HL-60/S4 treated with phorbol 12-myristate 13-acetate at 8.2 ng/mL for 4 days and 3 days (cell line): ENCODE data around the gene DUS3L.

Experiments
- in situ Hi-C: fragments of 300-500 bp; cut with MboI; formaldehyde crosslinking; loops from 2 replicates; pipeline ENCODE4 v1.15.0; 2022; ENCODE audit warnings: low sequenced_read_pairs

DUS3L gene

GRCh38 chr19:5822181-5822844 is 31.4 kb upstream of the DUS3L start:
- in situ Hi-C loops: no loop called here

GRCh38 chr19:5821521-5822180 is 30.7 kb upstream of the DUS3L start:
- in situ Hi-C loops: no loop called here

- in situ Hi-C loops: no loop called here
Observed at GRCh38 chr19:5820785-5821184, 29.8 kb upstream of the DUS3L start.

DNA sequence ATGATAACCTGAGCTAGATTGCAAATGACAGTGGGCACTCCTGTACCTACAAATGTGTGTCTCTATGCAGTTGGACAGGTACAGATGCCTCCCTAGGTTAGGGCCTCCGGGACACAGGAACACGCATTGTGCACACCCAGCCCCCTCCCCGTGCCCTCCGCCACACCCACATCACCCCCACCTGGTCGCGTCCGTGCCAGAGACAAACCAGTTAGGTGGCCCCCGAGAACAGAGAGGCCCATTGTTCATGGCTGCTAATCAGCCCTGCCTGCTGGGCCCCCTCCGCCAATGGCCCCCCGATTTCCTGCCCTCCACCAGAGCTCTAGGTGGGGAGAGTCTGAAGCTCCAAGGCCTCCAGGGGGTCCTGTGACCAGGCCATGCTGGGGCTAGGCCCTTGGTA is 27.6 kb upstream of the DUS3L start:
- in situ Hi-C loops: no loop called here

DNA sequence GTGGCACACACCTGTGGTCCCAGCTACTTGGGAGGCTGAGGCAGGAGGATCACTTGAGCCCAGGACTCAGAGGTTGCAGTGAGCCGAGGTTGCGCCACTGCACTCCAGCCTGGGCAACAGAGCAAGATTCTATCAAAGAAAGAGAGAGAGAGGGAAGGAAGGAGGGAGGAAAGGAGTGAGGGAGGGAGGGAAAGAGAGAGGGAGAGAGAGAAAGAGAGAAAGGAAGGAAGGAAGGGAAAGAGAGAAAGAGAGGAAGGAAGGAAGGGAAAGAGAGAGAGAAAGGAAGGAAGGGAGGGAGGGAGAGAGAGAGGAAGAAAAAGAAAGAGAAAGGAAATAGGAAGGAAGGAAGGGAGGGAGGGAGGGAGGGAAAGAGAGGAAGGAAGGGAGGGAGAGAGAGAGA is 26.3 kb upstream of the DUS3L start:
- in situ Hi-C loops: no loop called here

DNA sequence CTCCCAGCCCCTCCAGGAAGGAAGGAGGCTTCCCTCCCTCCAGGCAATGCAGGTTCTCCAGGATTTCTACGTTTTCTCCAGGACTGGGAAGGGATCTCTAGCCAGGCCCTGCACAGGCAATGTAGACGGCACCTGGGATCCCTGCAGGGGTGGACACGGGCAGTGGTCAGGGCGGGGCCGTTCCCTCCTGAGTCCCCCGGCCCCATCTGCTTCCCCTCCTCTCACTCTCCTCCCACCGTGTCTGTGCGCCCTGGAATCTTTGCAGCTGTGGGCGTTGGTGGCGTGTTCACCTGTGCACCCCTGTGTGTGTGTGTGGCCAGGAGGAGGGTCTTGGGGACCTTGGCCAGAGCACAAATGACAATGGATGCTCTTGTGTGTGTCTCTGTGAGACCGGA is 23.9 kb upstream of the DUS3L start:
- in situ Hi-C loops: no loop called here

GRCh38 chr19:5814123-5814851 is 23.3 kb upstream of the DUS3L start:
- in situ Hi-C loops: no loop called here

DNA sequence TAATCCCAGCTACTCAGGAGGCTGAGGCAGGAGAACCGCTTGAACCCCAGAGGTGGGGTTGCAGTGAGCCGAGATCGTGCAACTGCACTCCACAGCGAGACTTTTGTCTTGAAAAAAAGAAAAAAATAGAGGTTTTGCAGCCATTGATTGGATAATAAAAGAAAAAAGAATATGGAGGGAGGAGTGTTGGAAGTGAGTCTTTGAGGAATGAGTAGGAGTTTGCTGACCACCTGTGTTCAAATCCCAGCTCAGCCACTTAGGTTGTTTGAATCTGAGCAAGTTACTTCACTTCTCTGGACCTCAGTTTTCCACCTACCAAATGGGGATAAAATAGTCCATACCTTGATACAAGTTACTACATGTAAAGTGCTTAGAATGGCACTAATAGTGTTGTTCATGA is 20.2 kb upstream of the DUS3L start:
- in situ Hi-C loops: no loop called here

DNA sequence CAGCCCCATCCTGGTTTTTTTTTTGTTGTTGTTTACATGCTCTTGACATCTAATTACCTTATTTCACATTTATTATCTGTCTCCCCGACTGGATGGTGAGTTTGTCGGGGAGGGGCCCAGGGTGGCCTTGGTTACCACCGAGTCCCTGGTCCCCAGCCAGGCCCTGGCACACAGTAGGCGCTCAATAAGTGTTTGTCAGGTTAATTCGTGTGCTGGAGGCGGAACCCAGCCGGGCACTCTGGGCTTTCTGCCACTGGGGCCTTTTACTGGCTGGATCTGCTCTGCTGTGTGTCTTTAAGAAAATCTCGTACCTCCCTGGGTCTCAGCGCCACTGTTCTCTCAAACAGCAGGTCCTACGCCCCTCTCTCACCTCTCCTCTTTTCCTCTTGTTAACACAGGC is 18.5 kb upstream of the DUS3L start:
- in situ Hi-C loops: loop anchor here (10.0 kb wide), 1 partner anchor 215 kb away; no protein-coding TSS in a partner anchor

- in situ Hi-C loops: loop anchor here (10.0 kb wide), 1 partner anchor 216 kb away; no protein-coding TSS in a partner anchor
Observed at GRCh38 chr19:5809053-5809452, 18.1 kb upstream of the DUS3L start.

DNA sequence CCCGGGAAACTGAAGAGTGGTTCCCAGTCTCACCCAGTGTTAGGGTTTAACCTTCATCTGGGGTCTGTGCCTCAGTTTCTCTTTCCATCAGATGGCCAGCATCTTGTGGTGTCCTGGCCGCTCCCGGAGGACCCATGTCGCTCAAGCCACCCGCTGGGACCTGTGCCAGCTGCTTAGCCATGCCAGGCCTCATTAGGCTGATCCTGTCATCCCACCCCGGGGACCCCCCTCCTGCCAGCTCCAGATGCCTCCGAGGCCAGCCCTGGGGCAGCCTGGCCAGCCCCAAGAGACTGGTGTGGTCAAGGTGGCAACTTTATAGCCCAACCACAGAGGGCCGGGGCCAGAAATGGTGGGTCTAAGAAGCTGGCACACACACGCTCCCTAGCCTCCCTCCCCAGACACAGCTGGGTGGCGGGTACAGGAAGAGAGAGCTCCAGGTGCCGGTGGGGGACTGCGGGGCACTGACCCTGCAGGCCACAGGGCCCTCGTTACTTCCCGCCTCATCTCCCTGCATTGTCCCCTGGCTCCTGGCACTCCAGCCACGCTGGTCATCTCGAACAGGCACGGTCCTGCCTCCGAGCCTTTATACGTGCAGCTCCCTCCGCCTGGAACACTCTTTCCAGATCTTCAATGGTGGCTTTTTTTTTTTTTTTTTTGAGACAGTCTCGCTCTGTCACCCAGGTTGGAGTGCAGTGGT is 17.3 kb upstream of the DUS3L start:
- in situ Hi-C loops: loop anchor here (10.0 kb wide), 1 partner anchor 217 kb away; no protein-coding TSS in a partner anchor

- in situ Hi-C loops: loop anchor here (10.0 kb wide), 1 partner anchor 218 kb away; no protein-coding TSS in a partner anchor
Observed at GRCh38 chr19:5806905-5807304, 15.9 kb upstream of the DUS3L start.

GRCh38 chr19:5806133-5806489 is 15.1 kb upstream of the DUS3L start:
- in situ Hi-C loops: loop anchor here (10.0 kb wide), 1 partner anchor 219 kb away; no protein-coding TSS in a partner anchor

DNA sequence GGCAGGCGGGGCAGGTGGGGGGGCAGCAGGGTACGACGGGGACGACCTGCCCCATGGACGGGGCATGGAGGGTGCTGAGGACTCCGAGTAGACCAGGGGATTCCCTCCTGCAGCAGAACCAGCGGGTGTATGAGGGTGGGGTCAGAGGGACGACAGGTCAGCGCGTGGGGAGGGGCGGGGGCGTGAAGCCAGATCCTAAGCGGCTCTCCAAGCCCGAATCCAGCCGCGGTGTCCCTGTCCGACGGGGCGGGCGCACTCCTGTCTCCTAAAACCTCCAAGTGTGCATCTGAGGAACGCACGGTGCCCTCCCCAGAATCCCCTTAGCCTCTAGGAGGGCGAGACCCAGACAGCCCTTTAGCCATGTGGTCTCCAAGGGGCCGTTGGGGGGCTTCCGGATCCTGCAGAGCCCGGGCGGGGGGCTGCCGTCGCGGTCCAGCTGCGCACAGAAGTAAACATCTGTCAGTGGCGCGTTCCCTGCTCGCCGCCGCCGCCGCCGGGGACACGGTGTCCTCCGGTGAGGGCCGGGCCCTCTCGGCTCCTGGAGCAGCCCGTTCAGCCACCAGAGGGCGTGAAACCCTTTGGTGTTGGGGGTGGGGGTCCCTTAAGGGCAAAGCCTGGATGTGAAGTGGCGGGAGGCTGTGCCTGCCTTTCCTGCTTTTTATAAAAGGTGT is 14.6 kb upstream of the DUS3L start:
- in situ Hi-C loops: loop anchor here (10.0 kb wide), 1 partner anchor 219 kb away; no protein-coding TSS in a partner anchor

DNA sequence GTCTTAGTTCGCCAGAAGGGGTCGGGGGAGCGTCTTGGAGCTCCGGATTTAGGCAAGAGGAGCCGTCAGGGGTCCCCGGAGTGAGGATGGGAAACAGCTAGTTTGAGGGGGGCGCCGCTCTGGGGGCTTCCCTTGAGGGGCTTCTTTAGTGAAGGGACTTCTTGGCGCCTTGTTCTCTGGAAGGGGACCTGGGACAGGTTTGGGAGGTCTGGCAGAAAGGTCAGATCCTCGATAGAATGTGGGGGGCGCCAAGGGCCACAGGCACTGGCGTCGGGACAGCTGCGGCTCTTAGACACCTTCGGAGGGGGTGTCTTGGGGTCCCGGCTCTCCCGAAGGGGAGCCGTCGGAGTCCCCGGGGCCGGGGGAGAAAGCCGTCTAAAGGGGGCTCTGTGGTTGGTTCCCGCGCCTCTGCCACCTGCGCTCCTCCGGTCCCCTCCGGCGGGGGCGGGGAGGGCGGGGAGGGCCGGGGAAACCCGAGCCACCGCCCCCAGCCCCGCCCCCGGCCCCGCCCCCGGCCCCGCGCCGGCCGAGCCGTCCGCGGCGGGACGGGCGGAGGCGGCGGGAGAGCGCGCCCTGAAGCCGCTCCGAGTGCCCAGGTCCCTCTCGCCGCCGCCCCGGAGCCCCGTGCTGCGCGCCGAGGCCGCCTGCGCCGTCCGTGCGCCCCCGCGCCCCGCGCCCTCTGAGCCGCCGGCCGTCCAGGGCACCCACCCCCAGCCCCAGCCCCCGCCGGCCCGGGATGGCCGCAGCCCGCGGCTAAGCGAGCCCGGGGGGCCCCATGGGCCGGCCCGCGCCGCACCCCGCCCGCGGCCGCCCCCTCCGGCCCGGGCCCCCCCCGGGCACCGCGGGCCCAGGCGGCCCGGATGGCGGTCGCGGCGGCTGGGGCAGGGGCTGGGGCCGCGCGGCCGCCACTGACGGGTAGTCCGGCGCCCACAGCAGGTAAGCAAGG is 13.8 kb upstream of the DUS3L start, which contains the start of gene NRTN:
NRTN (plus strand) TSS at position 552 of the 946 bp plus-strand sequence. CDS start 19,099 bp downstream, outside the sequence.
- in situ Hi-C loops: loop anchor here (10.0 kb wide), 1 partner anchor 220 kb away; no protein-coding TSS in a partner anchor

GRCh38 chr19:5803752-5804515 is 13.0 kb upstream of the DUS3L start:
- in situ Hi-C loops: loop anchor here (10.0 kb wide), 1 partner anchor 221 kb away; no protein-coding TSS in a partner anchor

GRCh38 chr19:5803441-5803751 is 12.4 kb upstream of the DUS3L start:
- in situ Hi-C loops: loop anchor here (10.0 kb wide), 1 partner anchor 221 kb away; no protein-coding TSS in a partner anchor
